Left kidney (tissue), 2 donors: ENCODE measurements around the gene EVPL. TPM values are rescaled to one million over a fixed set of nuclear protein-coding genes. Genes with fewer than 3 reads are reported as not detected.
"Not testable (repeated sequence)": the region's sequence is repeated elsewhere in the genome, so short reads cannot be mapped to it uniquely, and the experiment has no call there.

ENCODE experiments used
- DNase-seq: peaks from one replicate; pipeline ENCODE4 v3.0.0-alpha.2; 2013
- polyA plus RNA-seq: library from polyadenylated mRNA; unstranded; fragments of 120-200 nt; gene quantifications from one replicate; pipeline ENCODE4 v1.2.1, GENCODE V29; 2013; ENCODE audit not compliant: insufficient read length

The EVPL gene
- polyA plus RNA-seq, 1 donor, result 19.8 TPM

DNA sequence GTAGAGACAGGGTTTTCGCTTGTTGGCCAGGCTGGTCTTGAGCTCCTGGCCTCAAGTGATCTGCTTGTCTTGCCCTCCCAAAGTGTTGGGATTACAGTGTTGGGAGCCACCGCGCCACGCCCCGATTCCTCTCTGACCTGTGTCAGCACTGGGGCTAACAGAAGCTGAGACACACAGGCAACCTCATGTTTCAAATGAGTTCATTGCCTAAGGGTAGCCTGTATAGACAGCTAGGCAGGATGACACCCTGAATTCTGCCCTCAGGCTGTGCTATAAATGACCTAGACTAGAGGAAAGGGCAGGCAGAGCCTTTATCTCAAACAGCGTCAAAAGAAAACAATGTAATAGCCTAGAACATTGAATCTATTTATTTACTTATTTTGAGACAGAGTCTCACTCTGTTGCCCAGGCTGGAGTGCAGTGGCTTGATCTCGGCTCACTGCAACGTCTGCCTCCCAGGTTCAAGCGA is 28.7 kb downstream of the EVPL start:
- no peak for DNase-seq

DNA sequence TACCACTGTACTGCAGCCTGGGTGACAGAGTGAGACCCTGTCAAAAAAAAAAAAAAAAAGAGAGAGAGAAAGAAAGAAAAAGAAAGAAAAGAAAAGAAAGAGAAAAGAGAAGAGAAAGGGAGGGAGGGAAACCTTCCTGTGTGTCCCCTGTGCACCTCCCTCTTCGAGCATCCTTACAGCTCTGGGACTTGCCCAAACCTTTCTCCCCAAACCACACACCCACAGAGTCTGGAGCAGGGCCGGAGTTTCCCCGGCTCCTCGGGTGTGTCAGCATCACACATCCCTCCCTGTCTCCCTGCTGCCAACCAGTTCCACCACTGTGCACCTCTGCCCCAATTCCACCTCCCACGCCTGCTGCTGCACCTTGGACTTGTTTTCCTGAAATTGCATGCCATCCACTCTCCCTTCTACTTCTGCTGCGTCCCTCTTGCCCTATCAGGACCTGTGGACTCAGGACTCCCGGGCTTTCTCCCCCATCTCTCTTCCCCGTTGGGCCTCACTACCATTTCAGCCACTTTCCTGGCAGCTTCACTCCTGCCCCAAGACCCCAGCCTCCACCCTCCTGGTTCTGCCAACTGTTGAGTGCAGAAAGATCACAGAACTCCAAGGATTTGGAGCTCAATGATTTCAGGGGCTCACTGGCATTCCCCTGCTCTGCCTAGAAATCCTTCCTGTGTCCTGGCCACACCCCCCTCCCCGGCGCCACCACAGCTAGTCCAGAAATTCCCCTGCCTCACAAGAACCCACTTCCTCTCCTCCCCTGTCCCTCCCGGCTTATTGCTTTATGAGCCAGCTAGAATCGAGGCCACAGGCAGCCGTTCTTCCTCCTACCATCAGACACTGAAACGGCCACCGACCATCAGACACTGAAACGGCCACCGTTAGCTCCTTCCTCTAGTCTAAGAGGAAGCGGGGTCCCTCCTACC is 30.2 kb downstream of the EVPL start:
- no peak for DNase-seq

DNA sequence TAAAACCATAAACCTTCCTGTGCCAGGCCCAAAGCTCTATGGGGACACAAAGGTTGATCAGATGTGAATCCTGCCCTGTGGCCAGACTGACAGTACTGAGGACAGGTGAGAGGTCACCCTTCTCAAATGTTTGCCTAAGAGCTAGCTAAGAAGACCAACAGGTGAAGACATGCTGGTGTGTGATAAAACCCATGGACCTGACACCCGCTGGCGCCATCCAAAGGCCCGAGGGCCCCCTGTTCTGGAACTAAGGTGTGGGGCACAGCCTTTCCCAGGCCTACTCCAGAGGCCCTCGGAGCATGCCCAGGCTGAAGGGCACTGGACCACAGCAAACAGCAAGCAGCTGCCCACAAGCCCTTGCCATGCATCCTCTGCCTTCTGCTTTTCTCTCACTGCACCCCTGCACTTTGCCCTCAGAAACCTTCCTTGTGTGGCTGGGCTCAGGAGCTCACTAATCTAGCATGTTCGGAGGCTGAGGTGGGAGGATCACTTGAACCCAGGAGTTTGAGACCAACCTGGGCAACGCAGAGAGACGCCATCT is 31.7 kb downstream of the EVPL start:
- DNase-seq, result no peak

DNA sequence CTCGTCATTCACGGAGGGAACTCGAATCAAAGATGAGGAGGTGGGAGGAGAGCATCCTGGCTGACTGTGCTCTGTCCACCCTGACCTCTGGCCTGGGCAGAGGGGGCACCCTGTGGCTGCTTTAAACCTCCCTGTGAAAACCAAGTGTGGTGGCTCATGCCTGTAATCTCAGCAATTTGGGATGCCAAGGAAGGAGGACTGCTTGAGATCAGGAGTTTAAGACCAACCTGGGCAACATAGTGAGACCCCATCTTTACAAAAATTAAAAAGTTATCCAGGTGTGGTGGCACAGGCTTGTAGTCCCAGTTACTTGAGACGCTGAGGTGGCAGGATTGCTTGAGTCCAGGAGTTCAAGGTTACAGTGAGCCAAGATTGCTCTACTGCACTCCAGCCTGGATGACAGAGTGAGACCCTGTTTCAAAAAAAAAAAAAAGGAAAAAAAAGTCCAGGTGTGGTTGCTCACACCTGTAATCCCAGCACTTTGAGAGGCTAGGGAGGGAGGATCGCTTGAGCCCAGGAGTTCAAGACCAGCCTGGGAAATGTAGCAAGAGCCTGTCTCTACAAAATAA is 32.2 kb downstream of the EVPL start:
- DNase-seq, result no peak

DNA sequence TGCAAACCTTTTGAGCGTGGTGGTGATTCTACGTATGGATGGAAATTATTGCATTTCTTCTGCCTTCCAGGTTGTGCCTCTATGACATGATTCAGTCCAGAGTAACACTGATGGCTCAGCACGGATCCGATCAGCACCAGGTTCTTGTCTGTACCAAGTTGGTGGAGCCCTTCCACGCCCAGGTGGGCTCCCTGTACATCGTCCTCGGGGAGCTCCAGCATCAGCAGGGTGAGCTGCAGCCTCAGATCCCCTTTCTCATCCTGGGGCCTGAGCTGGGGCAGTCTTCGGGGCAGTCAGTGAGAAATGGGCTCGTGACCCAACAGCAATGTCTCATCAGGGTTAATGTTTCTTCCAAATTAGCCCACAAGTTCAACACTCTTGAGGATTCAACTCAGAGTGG is 35.7 kb downstream of the EVPL start:
- DNase-seq, result no peak

DNA sequence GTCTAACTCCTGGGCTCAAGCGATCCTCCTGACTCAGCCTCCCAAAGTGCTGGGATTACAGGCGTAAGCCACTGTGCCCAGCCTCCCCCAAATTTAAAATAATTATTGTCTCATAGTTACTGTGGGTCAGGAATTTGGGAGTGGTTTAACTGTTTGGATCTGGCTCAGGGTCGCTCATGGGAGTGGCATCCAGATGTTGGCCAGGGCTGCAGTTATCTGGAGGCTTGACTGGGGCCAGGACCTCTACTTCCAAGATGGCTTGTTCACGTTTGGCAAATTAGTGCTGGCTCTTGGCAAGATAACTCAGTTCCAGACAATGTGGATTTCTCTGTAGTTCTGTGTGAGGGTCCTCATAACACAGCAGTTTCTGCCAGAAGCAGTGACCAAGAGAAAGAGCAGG is 40.1 kb downstream of the EVPL start:
- DNase-seq, result no peak

DNA sequence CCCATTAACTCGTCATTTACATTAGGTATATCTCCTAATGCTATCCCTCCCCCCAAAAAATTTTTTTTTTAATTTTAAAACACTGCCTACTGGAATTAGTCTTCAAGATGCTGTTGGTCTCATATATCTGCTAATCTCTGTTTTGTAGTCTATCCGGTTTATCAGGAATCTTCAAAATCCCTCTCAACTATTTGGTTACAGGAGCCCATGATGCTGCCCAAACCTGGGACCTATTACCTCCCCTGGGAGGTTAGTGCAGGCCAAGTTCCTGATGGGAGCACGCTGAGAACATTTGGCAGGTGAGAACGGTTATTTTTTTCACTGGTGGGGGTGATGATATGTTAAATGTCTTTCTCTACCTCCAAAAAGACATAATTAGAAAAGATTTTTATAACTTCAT is 41.1 kb downstream of the EVPL start:
- DNase-seq, result no peak

DNA sequence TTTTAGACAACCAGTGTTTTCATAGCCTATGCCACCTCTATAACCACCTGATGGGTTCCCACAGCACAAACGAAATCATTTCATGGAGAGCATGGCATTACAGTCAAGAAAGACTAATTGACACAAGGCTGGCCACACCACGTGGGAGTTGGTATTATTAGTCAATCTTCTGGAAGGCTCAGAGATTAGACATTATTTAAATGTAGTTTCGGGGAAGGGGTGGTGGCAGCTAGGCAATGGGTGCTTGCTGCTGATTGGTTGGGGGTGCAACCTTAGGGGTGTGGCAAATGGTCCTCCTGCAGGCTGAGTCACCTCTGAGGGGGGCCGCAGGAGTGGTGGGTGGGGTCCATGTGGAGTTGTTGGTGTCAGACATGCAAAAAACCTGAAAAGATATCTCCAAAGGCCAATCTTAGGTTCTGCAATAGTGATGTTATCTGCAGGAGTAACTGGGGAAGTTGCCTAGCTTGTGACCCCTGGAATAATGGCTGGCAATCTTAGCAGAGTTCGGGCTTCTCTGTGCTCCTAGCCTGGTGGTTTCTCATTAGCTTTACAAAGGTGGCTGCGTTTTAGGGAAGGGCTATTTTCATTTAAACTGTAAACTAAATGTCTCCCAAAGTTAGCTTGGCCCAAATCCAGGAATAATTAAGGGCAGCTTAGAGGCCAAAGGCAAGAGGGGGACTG is 43.5 kb downstream of the EVPL start:
- DNase-seq, result no peak

DNA sequence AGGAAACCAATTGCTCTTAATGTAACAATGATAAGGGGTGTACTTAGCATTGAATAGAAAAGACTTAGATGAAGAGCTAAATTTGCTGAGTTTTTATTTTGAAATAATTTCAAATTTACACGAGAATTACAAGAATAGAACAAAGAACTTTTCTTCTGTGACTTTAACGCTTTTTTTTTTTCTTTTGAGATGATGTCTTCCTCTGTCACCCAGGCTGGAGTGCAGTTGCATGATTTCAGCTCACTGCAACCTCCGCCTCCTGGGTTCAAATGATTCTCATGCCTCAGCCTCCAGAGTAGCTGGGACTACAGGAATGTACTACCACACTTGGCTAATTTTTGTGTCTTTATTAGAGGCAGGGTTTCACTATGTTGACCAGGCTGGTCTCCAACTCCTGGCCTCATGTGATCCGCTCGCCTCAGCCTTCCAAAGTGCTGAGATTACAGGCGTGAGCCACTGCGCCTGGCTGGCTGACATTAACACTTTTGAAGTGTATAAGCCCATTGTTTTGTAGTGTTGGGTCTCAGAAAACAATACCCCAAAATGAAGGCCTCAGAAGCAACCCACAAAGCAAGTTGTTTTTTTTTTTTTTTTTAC is 46.0 kb downstream of the EVPL start:
- DNase-seq, result no peak

DNA sequence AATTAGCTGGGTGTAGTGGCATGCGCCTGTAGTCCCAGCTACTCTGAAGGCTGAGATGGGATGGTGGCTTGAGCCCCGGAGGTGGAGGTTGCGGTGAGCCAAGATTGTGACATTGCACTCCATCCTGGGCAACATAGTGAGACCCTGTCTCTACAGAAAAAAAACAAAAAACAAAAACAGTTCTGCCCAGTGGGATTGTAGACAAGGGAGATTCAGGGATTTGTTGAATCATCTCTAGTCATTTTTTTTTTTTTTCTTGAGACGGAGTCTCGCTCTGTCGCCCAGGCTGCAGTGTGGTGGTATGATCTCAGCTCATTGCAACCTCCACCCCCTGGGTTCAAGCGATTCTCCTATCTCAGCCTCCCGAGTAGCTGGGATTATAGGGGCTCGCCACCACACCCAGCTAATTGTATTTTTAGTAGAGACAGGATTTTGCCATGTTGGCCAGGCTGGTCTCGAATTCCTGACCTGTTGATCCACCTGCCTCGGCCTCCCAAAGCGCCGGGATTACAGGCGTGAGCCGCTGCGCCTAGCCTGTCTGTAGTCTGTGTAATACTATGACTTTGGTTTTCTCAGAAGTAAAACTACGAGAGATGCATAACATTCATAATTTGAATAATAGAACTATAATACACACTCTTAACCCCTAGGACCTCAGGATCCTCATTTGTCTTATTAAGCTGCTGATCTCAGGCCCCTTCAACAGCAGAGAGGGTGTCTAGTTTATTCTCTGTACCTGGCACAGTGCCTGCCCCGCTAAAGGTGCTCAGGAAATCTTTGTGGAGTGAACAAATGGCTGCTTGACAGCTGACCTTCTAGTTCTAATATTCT is 46.7 kb downstream of the EVPL start:
- no peak for DNase-seq

DNA sequence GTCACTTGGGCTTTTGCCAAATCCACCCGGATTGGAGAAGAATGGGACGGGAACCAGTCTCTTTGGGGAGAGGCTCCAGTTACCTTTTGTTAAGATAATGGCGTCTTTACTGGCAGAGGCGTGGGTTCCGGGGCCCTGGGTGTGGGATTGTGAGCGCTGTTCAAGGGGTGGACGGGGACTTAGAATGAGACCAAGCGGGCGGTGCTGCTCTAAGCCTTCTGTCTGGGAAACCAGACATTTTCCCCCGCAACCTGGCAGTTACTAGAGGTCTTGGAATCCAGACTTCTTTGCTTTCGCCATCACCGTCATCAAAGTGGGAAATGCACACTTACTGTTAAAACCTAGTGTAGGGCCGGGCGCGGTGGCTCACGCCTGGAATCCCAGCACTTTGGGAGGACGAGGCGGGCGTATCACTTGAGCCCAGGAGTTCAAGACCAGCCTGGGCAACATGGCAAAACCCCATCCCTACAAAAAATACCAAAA is 47.4 kb downstream of the EVPL start:
- no peak for DNase-seq

DNA sequence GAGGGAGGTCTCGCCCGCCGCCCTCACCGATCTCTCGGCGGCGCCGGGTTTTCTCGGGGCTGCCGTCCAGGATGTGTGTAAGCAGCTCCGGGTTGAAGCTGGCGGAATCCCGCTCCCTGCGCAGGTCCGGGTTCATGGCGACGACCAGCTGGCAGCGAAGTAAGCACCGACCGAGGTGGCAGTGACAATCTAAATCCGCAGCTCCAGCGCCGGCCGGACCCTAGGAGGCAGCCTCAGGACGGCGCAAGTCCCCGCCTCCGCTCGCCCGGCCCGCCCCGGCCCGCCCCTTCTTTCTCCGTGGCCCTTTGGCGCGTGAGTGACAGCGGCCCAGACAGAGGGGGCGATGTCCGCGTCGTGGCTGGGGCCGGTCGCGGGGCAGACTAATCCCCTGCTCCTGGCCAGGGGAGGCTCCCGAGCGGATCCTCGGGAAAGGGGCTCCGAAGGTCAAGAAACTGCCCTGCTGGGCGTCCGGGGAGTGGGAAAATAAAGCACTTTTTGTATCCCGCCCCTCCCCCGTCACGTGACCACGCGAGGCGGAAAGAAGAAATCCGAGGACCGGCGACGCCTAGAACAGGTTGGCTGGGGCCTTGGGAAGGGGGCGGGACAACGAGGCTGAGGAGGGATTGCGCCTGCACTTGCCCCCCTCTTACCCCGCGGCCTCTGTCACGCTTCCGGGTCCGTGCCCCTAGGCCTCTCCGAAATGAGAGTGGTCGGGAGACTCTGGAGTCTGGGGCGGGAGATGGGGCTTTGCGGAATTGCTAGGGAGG is 48.0 kb downstream of the EVPL start, which contains the start of the genes ACOX1 and TEN1:
Gene ACOX1 (minus strand): TSS at position 229 of the 767 bp plus-strand sequence. CDS start 93 bp downstream, at position 136.
Gene TEN1 (plus strand): TSS at position 303 of the 767 bp plus-strand sequence. CDS start 6,953 bp downstream, outside the sequence.
- DNase-seq, result peak; percentile 97

DNA sequence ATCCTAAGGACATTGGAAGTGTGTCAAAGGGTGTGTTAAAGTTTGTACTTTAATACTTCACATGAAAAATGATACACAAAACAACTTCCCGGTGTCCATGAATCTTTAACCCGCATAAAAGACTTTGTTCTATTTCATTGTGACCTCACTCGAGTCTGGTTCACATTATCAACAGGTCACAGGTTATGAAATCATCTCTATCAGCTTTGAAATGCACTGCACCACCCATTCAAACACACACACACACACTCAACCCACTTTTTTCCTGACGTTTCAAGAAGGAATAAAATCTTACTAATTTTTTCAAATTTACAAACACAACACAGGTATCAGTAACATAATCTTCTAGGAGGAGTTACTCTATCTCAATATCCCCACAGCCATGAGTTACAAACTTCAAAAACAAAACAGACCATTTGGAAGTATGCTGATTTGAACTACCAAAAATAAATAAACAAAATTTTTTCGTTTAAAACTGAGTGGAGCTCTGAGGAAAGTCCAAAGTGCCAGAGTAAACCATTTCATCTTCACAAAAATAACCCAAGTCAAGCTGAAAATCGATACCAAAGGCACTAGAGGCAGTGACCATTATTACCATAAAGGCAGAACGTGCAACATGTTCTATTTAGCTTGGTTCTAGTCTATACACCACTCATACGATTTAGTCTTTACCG is 50.8 kb downstream of the EVPL start:
- DNase-seq, result no peak

DNA sequence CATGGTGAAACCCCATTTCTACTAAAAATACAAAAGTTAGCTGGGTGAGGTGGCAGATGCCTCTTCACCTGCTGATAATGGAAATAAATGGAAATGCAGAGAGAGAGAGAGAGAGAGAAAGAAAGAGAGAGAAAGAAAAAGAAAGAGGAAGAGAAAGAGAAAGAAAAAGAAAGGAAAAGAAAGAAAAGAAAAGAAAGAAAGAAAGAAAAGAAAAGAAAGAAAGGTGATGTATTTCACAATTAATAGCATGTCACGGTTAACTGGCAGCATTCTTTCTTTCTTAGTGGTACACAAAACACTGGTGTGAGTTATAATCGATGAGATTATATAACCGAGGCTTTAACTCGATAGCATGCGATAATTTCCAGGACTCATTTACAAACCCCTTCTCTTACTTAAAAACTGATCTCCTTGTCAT is 51.3 kb downstream of the EVPL start:
- no peak for DNase-seq

DNA sequence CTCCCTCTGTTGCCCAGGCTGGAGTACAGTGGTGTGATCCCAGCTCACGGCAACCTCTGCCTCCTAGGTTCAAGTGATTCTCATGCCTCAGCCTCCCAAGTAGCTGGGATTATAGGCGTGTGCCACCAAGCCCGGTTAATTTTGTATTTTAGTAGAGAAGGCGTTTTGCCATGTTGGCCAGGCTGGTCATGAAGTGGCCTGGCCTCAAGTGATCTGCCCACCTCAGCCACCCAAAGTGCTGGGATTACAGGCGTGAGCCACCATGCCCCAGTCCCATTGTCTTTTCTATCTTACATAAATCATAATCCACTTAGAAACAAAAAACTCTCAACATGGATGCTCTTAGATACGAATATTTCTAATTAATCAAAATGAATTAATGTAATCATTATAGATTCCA is 51.9 kb downstream of the EVPL start:
- DNase-seq, result not testable (repeated sequence)

DNA sequence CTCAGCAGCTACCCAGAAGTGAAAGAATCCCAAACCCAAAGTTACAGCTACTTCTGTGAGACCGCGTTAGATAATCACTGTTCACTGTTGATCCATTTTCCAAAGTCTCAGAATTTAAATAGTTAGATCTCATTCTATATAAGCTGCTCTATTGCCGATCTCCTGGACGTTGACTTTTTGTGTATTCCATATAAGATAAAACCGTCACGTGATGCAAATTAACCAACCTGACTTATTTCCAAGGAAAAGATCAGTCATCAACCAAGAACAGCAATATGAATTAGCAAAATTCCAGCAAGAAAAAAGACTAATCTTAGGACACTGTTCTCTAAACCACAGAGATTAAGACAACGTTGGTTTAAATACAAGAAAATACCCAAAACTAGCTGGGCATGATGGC is 56.5 kb downstream of the EVPL start:
- no peak for DNase-seq

DNA sequence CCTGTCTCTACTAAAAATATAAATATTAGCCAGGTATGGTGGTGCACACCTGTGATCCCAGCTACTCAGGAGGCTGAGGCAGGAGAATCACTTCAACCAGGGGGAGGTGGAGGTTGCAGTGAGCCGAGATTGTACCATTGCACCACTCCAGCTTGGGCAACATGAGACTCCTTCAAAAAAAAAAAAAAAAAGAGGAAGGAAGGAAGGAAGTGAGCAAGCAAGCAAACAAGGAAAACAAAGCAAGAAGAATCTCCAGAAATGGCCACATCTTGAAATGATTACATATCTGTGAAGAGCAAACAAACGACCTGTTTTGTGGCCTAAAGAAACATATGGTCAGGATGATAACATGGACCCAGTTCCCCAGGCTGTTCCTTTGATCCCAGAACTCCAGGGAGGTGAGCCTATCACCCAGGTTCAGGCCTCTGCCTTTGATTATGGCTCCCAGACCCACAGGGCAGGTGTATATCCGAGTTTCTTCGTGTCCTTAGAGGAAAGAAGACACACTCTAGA is 57.0 kb downstream of the EVPL start:
- no peak for DNase-seq

DNA sequence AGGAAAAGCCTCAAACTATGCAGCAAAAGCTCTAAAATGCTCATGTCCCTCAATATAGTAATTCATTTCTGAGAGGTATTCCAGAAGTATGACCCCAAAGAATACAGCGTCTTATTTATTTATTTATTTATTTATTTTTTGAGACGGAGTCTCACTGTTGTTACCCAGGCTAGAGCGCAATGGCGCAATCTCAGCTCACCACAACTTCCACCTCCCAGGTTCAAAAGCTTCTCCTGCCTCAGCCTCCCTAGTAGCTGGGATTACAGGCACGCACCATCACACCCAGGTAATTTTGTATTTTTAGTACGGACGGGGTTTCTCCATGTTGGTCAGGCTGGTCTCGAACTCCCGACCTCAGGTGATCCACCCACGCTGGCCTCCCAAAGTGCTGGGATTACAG is 58.1 kb downstream of the EVPL start:
- DNase-seq, result not testable (repeated sequence)

DNA sequence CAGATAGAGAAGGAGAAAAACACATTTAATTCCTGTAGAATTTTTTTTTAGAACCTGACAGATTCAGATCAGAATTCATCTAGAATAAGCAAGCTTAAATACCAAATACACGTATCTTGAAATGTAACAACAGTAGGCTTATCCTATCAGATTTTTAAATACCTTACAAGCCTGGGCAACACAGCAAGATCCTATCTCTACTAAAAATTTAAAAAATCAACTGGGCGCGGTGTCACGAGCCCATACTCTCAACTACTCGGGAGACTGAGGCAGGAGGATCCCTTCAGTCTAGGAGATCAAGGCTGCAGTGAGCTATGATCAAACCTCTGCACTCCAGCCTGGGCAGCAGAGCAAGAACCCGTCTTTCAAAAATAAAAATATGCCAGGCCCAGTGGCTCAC is 61.6 kb downstream of the EVPL start:
- no peak for DNase-seq
